GM23338 (cell line): Measurements from ENCODE around the gene SIN3B. TPM values are rescaled to one million over a fixed set of nuclear protein-coding genes. Genes with fewer than 3 reads are reported as not detected.
A peak's percentile ranks its signal among the peaks of the same experiment; 100 is the strongest.

Experiments used
- ATAC-seq: fragments of 200-7000 bp; cut with Tn5 transposase; 3 replicates; pipeline ENCODE4 v1.9.1; 2020
- DNase-seq: peaks from one replicate; pipeline ENCODE4 v3.0.0-alpha.2; 2015; ENCODE audit warnings: low spot score
- H2AFZ ChIP-seq: fragments of 200-600 bp; sonication (generic); 2 replicates; pipeline ENCODE4 v1.8.0; 2016; ENCODE audit warnings: antibody characterized with exemption, mild to moderate bottlenecking, moderate library complexity
- H3F3A ChIP-seq: fragments of 200-600 bp; sonication (generic); replicated peaks from 2 replicates; pipeline ENCODE4 v1.8.0; 2017; ENCODE audit warnings: antibody characterized with exemption, mixed run types, low read depth
- H3K27ac ChIP-seq: fragments of 200-600 bp; sonication (generic); 2 replicates; pipeline ENCODE4 v1.6.1; 2016; ENCODE audit warnings: low read depth
- H3K27me3 ChIP-seq: fragments of 200-600 bp; sonication (generic); 2 replicates; pipeline ENCODE4 v1.8.0; 2016; ENCODE audit warnings: mild to moderate bottlenecking, mixed run types, moderate library complexity; ENCODE audit not compliant: insufficient read depth
- H3K36me3 ChIP-seq: fragments of 200-600 bp; sonication (generic); 2 replicates; pipeline ENCODE4 v1.8.0; 2016; ENCODE audit warnings: mild to moderate bottlenecking; ENCODE audit not compliant: insufficient read depth
- H3K4me1 ChIP-seq: fragments of 200-600 bp; sonication (generic); 2 replicates; pipeline ENCODE4 v1.8.0; 2016; ENCODE audit warnings: mild to moderate bottlenecking, moderate library complexity; ENCODE audit not compliant: insufficient read depth
- H3K4me2 ChIP-seq: fragments of 200-600 bp; sonication (generic); 2 replicates; pipeline ENCODE4 v1.7.1; 2017; ENCODE audit warnings: mixed run types
- H3K4me3 ChIP-seq: fragments of 200-600 bp; sonication (generic); 2 replicates; pipeline ENCODE4 v1.6.1; 2016; ENCODE audit warnings: mixed run types
- H3K79me2 ChIP-seq: fragments of 200-600 bp; sonication (generic); replicated peaks from 2 replicates; pipeline ENCODE4 v1.8.0; 2017; ENCODE audit warnings: mild to moderate bottlenecking; ENCODE audit not compliant: insufficient read depth
- H3K9me2 ChIP-seq: fragments of 200-600 bp; sonication (generic); 2 replicates; pipeline ENCODE4 v1.8.0; 2017; ENCODE audit not compliant: insufficient read depth
- H4K20me1 ChIP-seq: fragments of 200-600 bp; sonication (generic); replicated peaks from 2 replicates; pipeline ENCODE4 v1.8.0; 2017; ENCODE audit warnings: mild to moderate bottlenecking; ENCODE audit not compliant: insufficient read depth
- H3K27ac Mint-ChIP-seq: 2 replicates; pipeline ENCODE4 v1.8.0; 2020; ENCODE audit warnings: inconsistent platforms, mild to moderate bottlenecking, moderate library complexity, mixed read lengths
- H3K27me3 Mint-ChIP-seq: 3 replicates; pipeline ENCODE4 v1.8.0; 2022; ENCODE audit warnings: low read depth, mild to moderate bottlenecking, moderate library complexity, mixed read lengths, inconsistent platforms; ENCODE audit not compliant: insufficient read depth, poor library complexity
- H3K36me3 Mint-ChIP-seq: 3 replicates; pipeline ENCODE4 v1.8.0; 2021; ENCODE audit warnings: low read depth, mild to moderate bottlenecking, inconsistent platforms, moderate library complexity, mixed read lengths
- H3K4me1 Mint-ChIP-seq: 3 replicates; pipeline ENCODE4 v1.8.0; 2020; ENCODE audit warnings: mild to moderate bottlenecking, inconsistent platforms, mixed read lengths
- H3K4me3 Mint-ChIP-seq: 3 replicates; pipeline ENCODE4 v1.8.0; 2021; ENCODE audit warnings: moderate library complexity, mild to moderate bottlenecking, inconsistent platforms, mixed read lengths
- H3K9me3 Mint-ChIP-seq: 3 replicates; pipeline ENCODE4 v1.8.0; 2020; ENCODE audit warnings: moderate library complexity, mild to moderate bottlenecking, inconsistent platforms, mixed read lengths
- CREB1 ChIP-seq: fragments of 250-450 bp; sonication (Bioruptor Pico); IDR thresholded peaks from 2 replicates; pipeline ENCODE4 v1.5.0; 2020; ENCODE audit warnings: low read depth, mild to moderate bottlenecking, moderate library complexity
- CTCF ChIP-seq, 2 experiments: fragments of 200-600 bp in 1 of 2; sonication (generic) in 1 of 2; conservative IDR thresholded peaks; 2 replicates each; pipeline versions ENCODE4 v1.5.1 to v1.6.1; 2016 to 2017; ENCODE audit warnings: antibody characterized with exemption in 2 of 2, low read depth in 2 of 2, mild to moderate bottlenecking in 2 of 2, moderate library complexity in 1 of 2
- ETS1 ChIP-seq: IDR thresholded peaks from 2 replicates; pipeline ENCODE4 v1.6.1; 2016; ENCODE audit warnings: antibody characterized with exemption
- EZH2 ChIP-seq: fragments of 200-600 bp; sonication (generic); IDR thresholded peaks from one replicate; pipeline ENCODE4 v1.8.0; 2017; ENCODE audit warnings: antibody characterized with exemption, mild to moderate bottlenecking, low read depth; ENCODE audit not compliant: unreplicated experiment
- EZH2phosphoT487 ChIP-seq: fragments of 200-600 bp; sonication (generic); IDR thresholded peaks from one replicate; pipeline ENCODE4 v1.8.1; 2018; ENCODE audit warnings: antibody characterized with exemption; ENCODE audit not compliant: unreplicated experiment
- JUNB ChIP-seq: IDR thresholded peaks from one replicate; pipeline ENCODE4 v1.6.1; 2016; ENCODE audit warnings: antibody characterized with exemption; ENCODE audit not compliant: unreplicated experiment
- NANOG ChIP-seq: IDR thresholded peaks from 2 replicates; pipeline ENCODE4 v1.6.1; 2016; ENCODE audit warnings: antibody characterized with exemption, borderline replicate concordance
- POLR2AphosphoS5 ChIP-seq: IDR thresholded peaks from 2 replicates; pipeline ENCODE4 v1.6.1; 2016; ENCODE audit warnings: antibody characterized with exemption, low read depth
- REST ChIP-seq: IDR thresholded peaks from one replicate; pipeline ENCODE4 v1.6.1; 2018; ENCODE audit warnings: antibody characterized with exemption; ENCODE audit not compliant: unreplicated experiment
- STAT1 ChIP-seq: IDR thresholded peaks from one replicate; pipeline ENCODE4 v1.6.1; 2016; ENCODE audit warnings: antibody characterized with exemption; ENCODE audit not compliant: unreplicated experiment
- ZNF114 ChIP-seq: fragments of 250-450 bp; sonication (Bioruptor Pico); IDR thresholded peaks from 2 replicates; pipeline ENCODE4 v1.5.0; 2020; ENCODE audit warnings: mild to moderate bottlenecking, moderate library complexity
- ZNF331 ChIP-seq: fragments of 250-450 bp; sonication (Bioruptor Pico); IDR thresholded peaks from 2 replicates; pipeline ENCODE4 v1.5.0; 2020; ENCODE audit warnings: low read depth, mild to moderate bottlenecking, moderate library complexity
- ZNF462 ChIP-seq: fragments of 250-450 bp; sonication (Bioruptor Pico); IDR thresholded peaks from 2 replicates; pipeline ENCODE4 v1.5.0; 2020; ENCODE audit warnings: mild to moderate bottlenecking, moderate library complexity
- polyA plus RNA-seq: library from polyadenylated mRNA; unstranded; fragments of >200 nt; fragmentation: Nextera tagmentation; extraction: Ambion mirVana; gene quantifications from 2 replicates; pipeline ENCODE4 v1.2.1, GENCODE V29; 2016
- total RNA-seq: library from RNA; depleted of rRNA; stranded (reverse); fragments of >200 nt; shearing (Covaris generic); gene quantifications from 2 replicates; pipeline ENCODE4 v1.2.3, GENCODE V29; 2014

Gene SIN3B
- total and polyA plus RNA-seq, 2 experiments from 2014 or later = 37.6 to 68.6 TPM

GRCh38 chr19:16830679-16831078, 1.5 kb downstream of the SIN3B start:
- ATAC-seq = no peak
- H3K27ac Mint-ChIP-seq = no peak overlapping the region

More at GRCh38 chr19:16830679-16831078, 1.5 kb downstream of the SIN3B start:
- H3K27ac ChIP-seq = no peak overlapping the region
- H3K4me2 ChIP-seq = peak overlapping the region; percentile 100
- H3F3A ChIP-seq = 0 out of 2 replicates have a peak, but pooled peaks cover 7% of the 10 kb centered on the region
- H3K27me3 ChIP-seq = no peaks in the 10 kb centered on the region
- TF ChIP-seq ETS1 (no peak), ZNF114 (CRISPR knock-in tag) (no peak), EZH2phosphoT487 (no peak), CTCF (conservative IDR thresholded peaks at IDR 0.05; ENCODE audit: low read depth in 2 of 2) (no peak), NANOG (no peak), ZNF462 (CRISPR knock-in tag) (no peak), ZNF331 (no peak), REST (no peak), STAT1 (no peak), CREB1 (CRISPR knock-in tag) (no peak), POLR2AphosphoS5 (no peak), JUNB (no peak), EZH2 (no peak)
- peak overlapping the region; percentile 89 for H3K4me3 Mint-ChIP-seq
- no peak for DNase-seq
- peaks cover 9% of the 10 kb centered on the region for H3K36me3 ChIP-seq
- peaks cover 7% of the 10 kb centered on the region; the same call in 1 of the 2 replicates for H4K20me1 ChIP-seq
- H3K4me1 Mint-ChIP-seq = peaks cover 27% of the 10 kb centered on the region
- peaks cover 6% of the 10 kb centered on the region; the same call in 2 of the 3 replicates for H3K9me3 Mint-ChIP-seq
- H3K4me1 ChIP-seq = peaks cover 23% of the 10 kb centered on the region
- H3K79me2 ChIP-seq = peaks cover 24% of the 10 kb centered on the region
- H3K27me3 Mint-ChIP-seq = peaks cover 19% of the 10 kb centered on the region
- peaks cover 55% of the 10 kb centered on the region for H3K36me3 Mint-ChIP-seq
- peak overlapping the region; percentile 96 for H3K4me3 ChIP-seq
- H3K9me2 ChIP-seq = no peaks in the 10 kb centered on the region
- no peak overlapping the region for H2AFZ ChIP-seq
